ENCODE measurements around the gene SCN3A. TPM values are rescaled to one million over a fixed set of nuclear protein-coding genes. Genes with fewer than 3 reads are reported as not detected.

Gene SCN3A
- total and polyA plus RNA-seq, 7 donors = 0.87 to 4.3 (median 2.1) TPM; not detected in 2

DNA sequence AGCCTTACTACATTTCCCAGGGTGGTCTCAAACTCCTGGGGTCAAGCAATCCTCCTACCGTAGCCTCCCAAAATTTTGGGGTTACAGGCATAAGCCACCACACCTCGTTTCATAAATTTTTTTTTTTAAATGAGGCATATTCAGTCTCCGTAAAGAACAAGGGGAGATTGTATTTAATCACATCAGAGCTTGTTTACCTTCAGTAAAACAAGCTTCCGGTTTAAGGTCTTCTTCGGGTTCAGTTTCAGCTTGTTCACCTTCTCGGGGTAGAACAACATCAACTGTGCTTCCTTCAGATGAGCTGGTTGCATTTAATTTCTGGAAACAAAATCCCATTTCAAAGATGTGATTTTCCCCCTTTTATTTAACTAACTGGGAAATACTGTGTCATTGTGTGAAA is 88.6 kb downstream of the SCN3A start:
- no peak overlapping the region for H3K27ac ChIP-seq
- no peaks in the 10 kb centered on the region for H3K27me3 ChIP-seq
- DNase-seq = no peak
- no peak overlapping the region for H3K4me3 ChIP-seq
- 21 to 68% methylated on average over 6 of the region's 6 CpGs for WGBS, 2 donors
- H3K4me1 ChIP-seq = no peaks in the 10 kb centered on the region
- no peaks in the 10 kb centered on the region for H3K36me3 ChIP-seq
- TF ChIP-seq POLR2A (IDR thresholded peaks at IDR 0.05) = no peak
- TF ChIP-seq POLR2AphosphoS5 (IDR thresholded peaks at IDR 0.05) = no peak
- TF ChIP-seq EP300 (IDR thresholded peaks at IDR 0.05) = no peak
- TF ChIP-seq, protein P1, sequence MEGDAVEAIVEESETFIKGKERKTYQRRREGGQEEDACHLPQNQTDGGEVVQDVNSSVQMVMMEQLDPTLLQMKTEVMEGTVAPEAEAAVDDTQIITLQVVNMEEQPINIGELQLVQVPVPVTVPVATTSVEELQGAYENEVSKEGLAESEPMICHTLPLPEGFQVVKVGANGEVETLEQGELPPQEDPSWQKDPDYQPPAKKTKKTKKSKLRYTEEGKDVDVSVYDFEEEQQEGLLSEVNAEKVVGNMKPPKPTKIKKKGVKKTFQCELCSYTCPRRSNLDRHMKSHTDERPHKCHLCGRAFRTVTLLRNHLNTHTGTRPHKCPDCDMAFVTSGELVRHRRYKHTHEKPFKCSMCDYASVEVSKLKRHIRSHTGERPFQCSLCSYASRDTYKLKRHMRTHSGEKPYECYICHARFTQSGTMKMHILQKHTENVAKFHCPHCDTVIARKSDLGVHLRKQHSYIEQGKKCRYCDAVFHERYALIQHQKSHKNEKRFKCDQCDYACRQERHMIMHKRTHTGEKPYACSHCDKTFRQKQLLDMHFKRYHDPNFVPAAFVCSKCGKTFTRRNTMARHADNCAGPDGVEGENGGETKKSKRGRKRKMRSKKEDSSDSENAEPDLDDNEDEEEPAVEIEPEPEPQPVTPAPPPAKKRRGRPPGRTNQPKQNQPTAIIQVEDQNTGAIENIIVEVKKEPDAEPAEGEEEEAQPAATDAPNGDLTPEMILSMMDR (IDR thresholded peaks at IDR 0.05) = no peak
- no peaks in the 10 kb centered on the region for H3K9me3 ChIP-seq
- intact Hi-C loops (cut with DNase I) = no loop called here

DNA sequence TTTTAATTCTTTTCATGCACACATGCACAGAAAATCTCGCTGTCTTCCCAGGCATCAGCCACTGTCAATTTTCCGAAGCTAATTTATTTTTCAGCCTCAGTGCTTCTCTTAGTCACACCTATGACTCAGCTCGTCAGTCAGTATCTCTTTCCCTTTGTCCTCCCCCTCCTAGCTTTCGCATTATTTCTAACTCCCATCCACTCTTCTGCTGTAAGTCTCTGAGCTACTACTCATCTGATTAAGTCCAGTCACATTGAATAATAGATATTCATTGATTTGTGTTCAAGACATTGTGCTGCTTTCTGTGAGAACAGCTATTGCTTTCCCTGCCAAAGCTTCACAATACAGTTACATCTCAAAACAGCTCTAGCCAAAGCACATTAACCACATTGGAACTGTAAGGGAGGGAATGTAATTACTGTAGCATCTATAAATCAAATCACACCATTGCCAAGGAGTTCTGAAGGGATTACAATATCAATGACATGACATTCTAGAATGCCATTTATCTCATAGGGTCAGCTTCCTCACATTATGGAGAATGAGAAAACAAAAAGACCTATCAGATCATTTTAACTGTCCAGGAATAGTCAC is 89.4 kb downstream of the SCN3A start:
- TF ChIP-seq EP300 (IDR thresholded peaks at IDR 0.05) (no peak), POLR2A (IDR thresholded peaks at IDR 0.05) (no peak), POLR2AphosphoS5 (IDR thresholded peaks at IDR 0.05) (no peak)
- H3K36me3 ChIP-seq = no peaks in the 10 kb centered on the region
- 81% methylated on average over 4 of the region's 4 CpGs for WGBS, 2 donors
- no peak for DNase-seq
- H3K27ac ChIP-seq = no peak overlapping the region
- intact Hi-C loops (cut with DNase I) = no loop called here
- no peaks in the 10 kb centered on the region for H3K9me3 ChIP-seq
- H3K4me3 ChIP-seq = no peak overlapping the region
- no peaks in the 10 kb centered on the region for H3K4me1 ChIP-seq
- H3K27me3 ChIP-seq = no peaks in the 10 kb centered on the region

DNA sequence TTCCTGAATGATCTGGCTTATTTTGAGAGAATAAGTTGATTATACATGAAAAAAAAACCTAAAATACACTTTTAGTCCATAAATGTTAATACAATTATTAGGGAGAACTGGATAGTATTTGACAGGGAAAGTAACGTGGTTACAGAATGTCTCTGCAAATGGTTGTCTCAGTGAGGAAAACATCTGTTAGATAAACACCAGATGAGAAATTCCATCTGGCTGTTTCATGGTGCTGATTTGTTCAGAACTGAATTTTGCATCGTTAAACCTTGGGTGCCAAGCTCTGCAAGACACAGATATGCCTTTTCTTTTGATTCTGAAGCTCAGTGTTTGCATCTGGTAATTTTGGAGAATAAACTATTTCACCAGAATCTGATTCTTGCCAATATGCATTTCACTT is 90.4 kb downstream of the SCN3A start:
- H3K36me3 ChIP-seq = no peaks in the 10 kb centered on the region
- TF ChIP-seq EP300 (IDR thresholded peaks at IDR 0.05) = no peak
- TF ChIP-seq, protein P1 (IDR thresholded peaks at IDR 0.05) = no peak
- no peak for TF ChIP-seq POLR2A (IDR thresholded peaks at IDR 0.05)
- no peak for TF ChIP-seq POLR2AphosphoS5 (IDR thresholded peaks at IDR 0.05)
- H3K9me3 ChIP-seq = no peaks in the 10 kb centered on the region
- H3K27ac ChIP-seq = no peak overlapping the region
- DNase-seq = no peak
- WGBS, 2 donors = 59 to 75% methylated on average over 2 of the region's 2 CpGs
- intact Hi-C loops (cut with DNase I) = no loop called here
- H3K4me1 ChIP-seq = no peaks in the 10 kb centered on the region
- H3K27me3 ChIP-seq = no peaks in the 10 kb centered on the region
- no peak overlapping the region for H3K4me3 ChIP-seq

DNA sequence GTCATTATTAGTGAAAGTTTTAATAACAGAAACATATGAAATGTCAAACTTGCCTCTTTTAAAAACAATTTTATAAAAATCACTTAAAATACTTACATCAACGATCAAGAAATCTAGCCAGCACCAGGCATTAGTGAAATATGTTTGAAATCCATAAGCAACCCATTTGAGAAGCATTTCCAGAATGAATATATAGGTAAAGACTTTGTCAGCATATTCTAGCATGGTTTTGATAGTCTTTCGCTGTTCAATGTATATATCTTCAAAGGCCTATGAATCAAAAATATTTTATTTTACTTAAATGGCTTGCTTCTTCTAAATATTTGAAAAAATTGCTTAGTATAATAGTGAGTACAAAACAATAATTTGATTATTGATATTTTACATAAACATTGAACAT is 91.1 kb downstream of the SCN3A start:
- no peaks in the 10 kb centered on the region for H3K27me3 ChIP-seq
- WGBS, 2 donors = 81 to 86% methylated on average over 2 of the region's 2 CpGs
- intact Hi-C loops (cut with DNase I) = no loop called here
- H3K27ac ChIP-seq = no peak overlapping the region
- no peaks in the 10 kb centered on the region for H3K36me3 ChIP-seq
- no peak overlapping the region for H3K4me3 ChIP-seq
- no peaks in the 10 kb centered on the region for H3K4me1 ChIP-seq
- TF ChIP-seq, protein P1 (IDR thresholded peaks at IDR 0.05) = no peak
- TF ChIP-seq POLR2A (IDR thresholded peaks at IDR 0.05) (no peak), EP300 (IDR thresholded peaks at IDR 0.05) (no peak), POLR2AphosphoS5 (IDR thresholded peaks at IDR 0.05) (no peak)
- H3K9me3 ChIP-seq = no peaks in the 10 kb centered on the region
- no peak for DNase-seq

DNA sequence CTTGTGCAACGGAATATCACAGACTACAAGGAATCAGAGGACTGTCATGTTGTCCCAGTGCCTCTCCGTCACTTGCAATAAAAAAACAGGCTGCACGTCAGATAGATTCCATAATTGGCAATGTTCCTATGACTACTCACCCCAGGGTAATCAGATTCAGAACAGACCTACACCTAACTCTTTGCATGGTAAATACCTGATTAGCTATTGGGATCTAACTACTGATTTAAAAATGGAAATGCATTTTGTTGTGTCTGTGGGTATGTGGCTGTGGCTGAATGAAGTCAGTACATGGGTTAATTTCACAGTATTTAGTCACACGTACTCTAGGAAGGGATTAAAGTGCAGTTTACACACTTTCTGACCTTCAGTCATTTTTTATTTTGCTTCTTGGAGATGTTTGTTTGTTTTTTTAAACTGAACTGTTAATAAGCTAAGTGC is 91.7 kb downstream of the SCN3A start:
- 15 to 47% methylated on average over 4 of the region's 4 CpGs for WGBS, 2 donors
- H3K36me3 ChIP-seq = no peaks in the 10 kb centered on the region
- H3K9me3 ChIP-seq = no peaks in the 10 kb centered on the region
- no peak overlapping the region for H3K4me3 ChIP-seq
- TF ChIP-seq EP300 (IDR thresholded peaks at IDR 0.05) = no peak
- TF ChIP-seq POLR2AphosphoS5 (IDR thresholded peaks at IDR 0.05) = no peak
- TF ChIP-seq POLR2A (IDR thresholded peaks at IDR 0.05) = no peak
- TF ChIP-seq, protein P1 (IDR thresholded peaks at IDR 0.05) = no peak
- no peaks in the 10 kb centered on the region for H3K4me1 ChIP-seq
- H3K27ac ChIP-seq = no peak overlapping the region
- no peaks in the 10 kb centered on the region for H3K27me3 ChIP-seq
- no peak for DNase-seq
- intact Hi-C loops (cut with DNase I) = no loop called here
